GM12878 (cell line): ENCODE data around the gene ATP4B. TPM values are rescaled to one million over a fixed set of nuclear protein-coding genes. Genes with fewer than 3 reads are reported as not detected.

Experiments
- ATAC-seq: fragments of 200-7000 bp; cut with Tn5 transposase; 3 replicates; pipeline ENCODE4 v1.9.1; 2020; ENCODE audit warnings: mild to moderate bottlenecking, moderate library complexity
- BruUV-seq: library from RNA; stranded (reverse); fragments of 400-500 nt; replicated peaks from 2 replicates; lab custom pipeline; 2021; lab: Mats Ljungman, UMichigan
- CTCF ChIA-PET: fragments of 300-600 bp; sonication (Branson Sonifier 250); formaldehyde crosslinking; extraction: SDS; loops from one replicate; lab custom pipeline; 2021; ENCODE audit warnings: inconsistent platforms; lab: Yijun Ruan, JAX
- POLR2A ChIA-PET: fragments of 350-600 bp; formaldehyde crosslinking; extraction: SDS; loops from one replicate; lab custom pipeline; 2021; ENCODE audit warnings: inconsistent platforms; lab: Charles Lee
- RAD21 ChIA-PET: fragments of 300-600 bp; sonication (Branson Sonifier 250); formaldehyde crosslinking; loops from one replicate; lab custom pipeline; 2023; ENCODE audit warnings: antibody characterized with exemption; ENCODE audit not compliant: unreplicated experiment; lab: Charles Lee
- SMC1A ChIA-PET: fragments of 300-600 bp; sonication (Branson Sonifier 250); formaldehyde crosslinking; loops from one replicate; lab custom pipeline; 2023; ENCODE audit not compliant: unreplicated experiment, uncharacterized antibody; lab: Charles Lee
- DNase-seq: peaks from one replicate; pipeline ENCODE4 v3.0.0-alpha.2; 2011; ENCODE audit warnings: low read depth, low spot score
- FAIRE-seq: peaks from 3 replicates; lab custom pipeline; 2011; peaks lifted over from hg19 to GRCh38; lab: Jason Lieb, UNC
- H2AFZ ChIP-seq: 2 replicates; pipeline ENCODE4 v1.6.0; 2011; ENCODE audit warnings: low read depth, low read length, control low read depth; ENCODE audit not compliant: control insufficient read depth
- H3K27ac ChIP-seq: 2 replicates; pipeline ENCODE4 v1.5.1; 2011; ENCODE audit warnings: control low read depth; ENCODE audit not compliant: control insufficient read depth, insufficient read depth
- H3K27me3 ChIP-seq, 2 experiments: replicated peaks in 1 of 2; 2 replicates each; pipeline versions ENCODE4 v1.6.0 to v1.6.1; 2011; ENCODE audit warnings: low read length in 1 of 2; ENCODE audit not compliant: control insufficient read depth in 2 of 2, insufficient read depth in 2 of 2
- H3K36me3 ChIP-seq, 2 experiments: 2 replicates each; pipeline ENCODE4 v1.5.1; 2011; ENCODE audit warnings: low read length in 1 of 2; ENCODE audit not compliant: control insufficient read depth in 2 of 2, insufficient read depth in 2 of 2
- H3K4me1 ChIP-seq: 2 replicates; pipeline ENCODE4 v1.6.1; 2011; ENCODE audit warnings: mild to moderate bottlenecking, low read length, moderate library complexity, mixed read lengths; ENCODE audit not compliant: control insufficient read depth, insufficient read depth
- H3K4me2 ChIP-seq: 2 replicates; pipeline ENCODE4 v1.6.0; 2011; ENCODE audit warnings: control low read depth; ENCODE audit not compliant: control insufficient read depth, insufficient read depth
- H3K4me3 ChIP-seq: fragments of 200-600 bp; sonication (generic); 2 replicates; pipeline ENCODE4 v1.5.1; 2016
- H3K79me2 ChIP-seq: 2 replicates; pipeline ENCODE4 v1.6.0; 2011; ENCODE audit warnings: low read length; ENCODE audit not compliant: control insufficient read depth, insufficient read depth
- H3K9ac ChIP-seq: 2 replicates; pipeline ENCODE4 v1.8.0; 2011; ENCODE audit warnings: low read length, control low read depth, mixed read lengths; ENCODE audit not compliant: control insufficient read depth, insufficient read depth
- H3K9me3 ChIP-seq: replicated peaks from 3 replicates; pipeline ENCODE4 v1.5.1; 2011; ENCODE audit warnings: mild to moderate bottlenecking, low read length; ENCODE audit not compliant: control insufficient read depth, insufficient read depth
- H4K20me1 ChIP-seq: 2 replicates; pipeline ENCODE4 v1.6.0; 2011; ENCODE audit not compliant: control insufficient read depth, insufficient read depth
- ELK1 ChIP-seq: IDR thresholded peaks from 2 replicates; pipeline ENCODE4 v1.6.1; 2012; ENCODE audit warnings: low read depth, low read length, improper control_type of control experiment
- GABPA ChIP-seq: IDR thresholded peaks from 2 replicates; pipeline ENCODE4 v1.6.1; 2014; ENCODE audit warnings: antibody characterized with exemption, low read depth, mild to moderate bottlenecking, inconsistent platforms
- HSF1 ChIP-seq: fragments of 150-350 bp; IDR thresholded peaks from 2 replicates; pipeline ENCODE4 v1.6.1; 2014; ENCODE audit warnings: mild to moderate bottlenecking, low read depth, low read length
- IRF3 ChIP-seq: fragments of 450-650 bp; IDR thresholded peaks from 2 replicates; pipeline ENCODE4 v1.6.1; 2014; ENCODE audit warnings: mild to moderate bottlenecking
- MEF2B ChIP-seq: fragments of 450-650 bp; IDR thresholded peaks from 2 replicates; pipeline ENCODE4 v1.6.1; 2018; ENCODE audit warnings: mild to moderate bottlenecking, moderate library complexity; ENCODE audit not compliant: partially characterized antibody, poor library complexity, severe bottlenecking
- SIX5 ChIP-seq: IDR thresholded peaks from 2 replicates; pipeline ENCODE4 v1.6.1; 2011; ENCODE audit warnings: mild to moderate bottlenecking, low read depth, low read length, moderate library complexity; ENCODE audit not compliant: severe bottlenecking
- TARDBP ChIP-seq: IDR thresholded peaks from 2 replicates; pipeline ENCODE4 v1.6.1; 2016; ENCODE audit warnings: borderline replicate concordance
- ZNF24 ChIP-seq: fragments of 450-650 bp; IDR thresholded peaks from 2 replicates; pipeline ENCODE4 v1.6.1; 2017; ENCODE audit warnings: antibody characterized with exemption, mild to moderate bottlenecking
- WGBS: methylation state at CpG from one replicate; pipeline ENCODE4 v1.1.6; 2016; ENCODE audit warnings: low lambda C conversion rate; ENCODE audit not compliant: insufficient replicate concordance, insufficient coverage; ENCODE audit errors: missing lambda C conversion rate; 5-methylcytosine and 5-hydroxymethylcytosine counted together
- in situ Hi-C: fragments of 300-500 bp; cut with MboI; formaldehyde crosslinking; loops from 9 replicates; pipeline ENCODE4 v1.14.3; 2018; ENCODE audit warnings: mixed read lengths
- intact Hi-C: fragments of 100-400 bp; cut with micrococcal nuclease; formaldehyde crosslinking; loops from one replicate; pipeline ENCODE4 v1.14.2; 2022; ENCODE audit not compliant: unreplicated experiment
- polyA plus RNA-seq, 11 experiments: library from polyadenylated mRNA; depleted of rRNA in 4 of 11; unstranded in 6 of 11; stranded (reverse) in 5 of 11; fragments of >200 nt; fragmentation: Nextera tagmentation in 4 of 11; fragmentation: Illumina TruSeq in 1 of 11; extraction: Ambion mirVana in 4 of 11; extraction: Trizol in 1 of 11; gene quantifications; 1 replicate in 1 of 11; 2 replicates in 10 of 11; pipeline versions ENCODE4 v1.2.1 to v1.2.3, GENCODE V29; 2011 to 2016; ENCODE audit warnings: inconsistent platforms in 2 of 11, missing spikeins in 2 of 11, low read depth in 1 of 11
- total RNA-seq, 4 experiments: library from RNA; depleted of rRNA in 3 of 4; stranded (reverse); fragments of >200 nt in 3 of 4; fragmentation: Illumina TruSeq in 1 of 4; extraction: Trizol in 1 of 4; gene quantifications; 2 replicates each; pipeline versions ENCODE4 v1.2.1 to v1.2.3, GENCODE V29; 2013 to 2021

ATP4B gene
- total and polyA plus RNA-seq, 10 of the 15 experiments (the other 5 are each of a cell fraction or from before 2014, with no cell fraction given), result 0.05 to 0.33 (median 0.20) TPM; not detected in 4

DNA sequence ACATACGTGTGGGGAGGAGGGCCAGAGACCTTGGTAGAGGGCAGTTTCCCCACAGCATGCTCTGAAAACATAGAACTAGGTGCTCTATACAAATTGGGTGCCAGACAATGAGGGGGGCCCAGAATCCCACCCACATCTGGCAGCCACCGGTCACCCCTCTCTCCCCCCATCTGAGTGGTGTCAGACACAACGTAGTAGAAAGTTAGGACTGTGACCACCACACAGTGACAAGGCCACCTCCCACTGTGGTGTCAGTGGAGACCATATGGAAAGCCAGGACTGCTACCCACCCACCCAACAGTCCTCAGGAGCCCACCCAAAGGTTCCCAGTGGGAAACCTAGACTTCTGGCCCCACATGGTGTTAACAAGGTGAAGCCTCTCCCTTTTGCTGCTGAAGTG, 2.1 kb upstream of the ATP4B start:
- no peak overlapping the region for H3K4me2 ChIP-seq
- H3K79me2 ChIP-seq, result no peaks in the 10 kb centered on the region
- RAD21 ChIA-PET, result no interaction called here
- intact Hi-C loops (no loop called here), in situ Hi-C loops (no loop called here)
- CTCF ChIA-PET, result no interaction called here
- ATAC-seq (no peak), FAIRE-seq (no peak), DNase-seq (no peak)
- H4K20me1 ChIP-seq, result no peaks in the 10 kb centered on the region
- SMC1A ChIA-PET, result no interaction called here
- no peak overlapping the region for H3K27ac ChIP-seq
- H3K9me3 ChIP-seq, result no peaks in the 10 kb centered on the region
- no peak overlapping the region for H3K4me3 ChIP-seq
- no peaks in the 10 kb centered on the region for H3K36me3 ChIP-seq
- H2AFZ ChIP-seq, result no peak overlapping the region
- POLR2A ChIA-PET, result no interaction called here
- WGBS, result 49% methylated on average over 3 of the region's 3 CpGs
- TF ChIP-seq ELK1 (no peak), IRF3 (no peak), SIX5 (no peak), ZNF24 (no peak), TARDBP (no peak), GABPA (no peak), HSF1 (no peak), MEF2B (no peak)
- TF ChIP-seq, all 136 proteins: peak for 0
- H3K27me3 ChIP-seq, result no peaks in the 10 kb centered on the region
- no peak overlapping the region for H3K9ac ChIP-seq
- no TSS peak for BruUV-seq
- no peaks in the 10 kb centered on the region for H3K4me1 ChIP-seq
